H1 (cell line): ENCODE results near the gene MYDGF. TPM values are rescaled to one million over a fixed set of nuclear protein-coding genes. Genes with fewer than 3 reads are reported as not detected.

Source experiments
- CTCF ChIA-PET: fragments of 300-600 bp; sonication (Branson Sonifier 250); formaldehyde crosslinking; loops from one replicate; lab custom pipeline; 2021; ENCODE audit not compliant: partially characterized antibody; lab: Charles Lee
- POLR2A ChIA-PET: fragments of 300-600 bp; sonication (Branson Sonifier 250); formaldehyde crosslinking; loops from one replicate; lab custom pipeline; 2021; ENCODE audit warnings: inconsistent platforms; ENCODE audit not compliant: partially characterized antibody; lab: Charles Lee
- DNase-seq, 2 experiments: peaks; one replicate each; pipeline versions ENCODE4 v3.0.0 to v3.0.0-alpha.2; 2010 to 2022; ENCODE audit warnings: low spot score in 2 of 2, low read depth in 1 of 2, mixed read lengths in 1 of 2
- FAIRE-seq: peaks from 2 replicates; lab custom pipeline; 2011; peaks lifted over from hg19 to GRCh38; lab: Jason Lieb, UNC
- H2AFZ ChIP-seq: 2 replicates; pipeline ENCODE4 v1.8.1; 2012; ENCODE audit warnings: low read length, inconsistent platforms
- H2AK5ac ChIP-seq: 2 replicates; pipeline ENCODE4 v1.6.1; 2013; ENCODE audit warnings: low read depth, low read length
- H2BK120ac ChIP-seq: replicated peaks from 2 replicates; pipeline ENCODE3; 2013; ENCODE audit warnings: low read depth, low read length, inconsistent platforms
- H2BK12ac ChIP-seq: 2 replicates; pipeline ENCODE4 v1.6.1; 2013; ENCODE audit warnings: low read depth, low read length
- H2BK15ac ChIP-seq: 2 replicates; pipeline ENCODE4 v1.6.1; 2013; ENCODE audit warnings: low read length
- H2BK20ac ChIP-seq: 2 replicates; pipeline ENCODE4 v1.6.1; 2013; ENCODE audit warnings: low read length
- H2BK5ac ChIP-seq: 2 replicates; pipeline ENCODE4 v1.6.1; 2013; ENCODE audit warnings: low read depth, low read length
- H3K14ac ChIP-seq: 2 replicates; pipeline ENCODE4 v1.6.1; 2013; ENCODE audit warnings: inconsistent platforms; ENCODE audit not compliant: insufficient read length
- H3K18ac ChIP-seq: 2 replicates; pipeline ENCODE4 v1.6.1; 2013; ENCODE audit warnings: low read length; ENCODE audit errors: extremely low read depth
- H3K23ac ChIP-seq: 2 replicates; pipeline ENCODE4 v1.6.1; 2013; ENCODE audit warnings: inconsistent platforms; ENCODE audit not compliant: insufficient read length
- H3K23me2 ChIP-seq: 2 replicates; pipeline ENCODE4 v1.6.1; 2013; ENCODE audit warnings: low read depth, low read length
- H3K27ac ChIP-seq: 2 replicates; pipeline ENCODE4 v1.6.1; 2011; ENCODE audit warnings: low read depth, low read length, inconsistent platforms
- H3K27me3 ChIP-seq, 4 experiments: replicated peaks in 1 of 4; 1 replicate in 1 of 4; 2 replicates in 3 of 4; pipeline versions ENCODE4 v1.6.1 to v1.8.1; 2011 to 2013; ENCODE audit warnings: low read length in 3 of 4, mild to moderate bottlenecking in 3 of 4, inconsistent platforms in 2 of 4, mixed read lengths in 2 of 4, moderate library complexity in 1 of 4; ENCODE audit not compliant: control insufficient read depth in 3 of 4, insufficient read depth in 3 of 4; ENCODE audit errors: extremely low read depth in 1 of 4
- H3K36me3 ChIP-seq, 4 experiments: 2 replicates each; pipeline versions ENCODE4 v1.6.1 to v1.8.1; 2011 to 2013; ENCODE audit warnings: mild to moderate bottlenecking in 4 of 4, low read length in 3 of 4, moderate library complexity in 2 of 4, control low read depth in 1 of 4, inconsistent platforms in 1 of 4; ENCODE audit not compliant: insufficient read depth in 4 of 4, control insufficient read depth in 2 of 4
- H3K4ac ChIP-seq: replicated peaks from 2 replicates; pipeline ENCODE3; 2013; ENCODE audit warnings: low read length, low read depth, mixed read lengths, inconsistent platforms; ENCODE audit not compliant: insufficient read length
- H3K4me1 ChIP-seq, 4 experiments: replicated peaks in 1 of 4; 1 replicate in 1 of 4; 2 replicates in 3 of 4; pipeline versions ENCODE4 v1.6.1 to v1.8.1; 2011 to 2013; ENCODE audit warnings: low read length in 3 of 4, inconsistent platforms in 2 of 4, mixed read lengths in 1 of 4; ENCODE audit not compliant: insufficient read depth in 4 of 4, control insufficient read depth in 3 of 4
- H3K4me2 ChIP-seq, 2 experiments: 2 replicates each; pipeline versions ENCODE4 v1.6.1 to v1.8.1; 2011 to 2013; ENCODE audit warnings: low read depth in 2 of 2, low read length in 2 of 2, control low read depth in 1 of 2, inconsistent platforms in 1 of 2, mild to moderate bottlenecking in 1 of 2; ENCODE audit not compliant: insufficient read depth in 1 of 2
- H3K4me3 ChIP-seq, 4 experiments: fragments of 200-600, 300-600 bp in 1 of 4; sonication (generic), shearing (Covaris generic), sonication (Bioruptor Twin) in 1 of 4; 2 replicates each; pipeline versions ENCODE4 v1.5.1 to v1.8.1; 2011 to 2016; ENCODE audit warnings: low read length in 4 of 4, low read depth in 3 of 4, control low read depth in 2 of 4, inconsistent platforms in 2 of 4, mild to moderate bottlenecking in 2 of 4, mixed read lengths in 1 of 4, moderate library complexity in 1 of 4; ENCODE audit not compliant: insufficient read depth in 2 of 4; ENCODE audit errors: extremely low read depth in 1 of 4
- H3K56ac ChIP-seq: replicated peaks from 2 replicates; pipeline ENCODE3; 2013; ENCODE audit warnings: low read depth, mild to moderate bottlenecking, mixed read lengths, low read length, inconsistent platforms; ENCODE audit not compliant: insufficient read length
- H3K79me1 ChIP-seq: 2 replicates; pipeline ENCODE4 v1.6.1; 2013; ENCODE audit warnings: low read depth, low read length, control low read depth
- H3K79me2 ChIP-seq, 2 experiments: 2 replicates each; pipeline versions ENCODE4 v1.6.1 to v1.8.1; 2012 to 2013; ENCODE audit warnings: low read length in 2 of 2, mild to moderate bottlenecking in 2 of 2, inconsistent platforms in 1 of 2; ENCODE audit not compliant: insufficient read depth in 2 of 2, control insufficient read depth in 1 of 2
- H3K9ac ChIP-seq, 4 experiments: replicated peaks in 1 of 4; 1 replicate in 1 of 4; 2 replicates in 3 of 4; pipeline versions ENCODE4 v1.6.1 to v1.8.1; 2011 to 2013; ENCODE audit warnings: low read depth in 3 of 4, low read length in 3 of 4, control low read depth in 2 of 4, mild to moderate bottlenecking in 2 of 4, moderate library complexity in 2 of 4, inconsistent platforms in 1 of 4; ENCODE audit errors: extremely low read depth in 1 of 4
- H3K9me3 ChIP-seq, 2 experiments: 2 replicates each; pipeline versions ENCODE4 v1.6.1 to v1.8.1; 2012 to 2013; ENCODE audit warnings: mild to moderate bottlenecking in 2 of 2, moderate library complexity in 2 of 2, control low read depth in 1 of 2, inconsistent platforms in 1 of 2, low read depth in 1 of 2, low read length in 1 of 2, mixed read lengths in 1 of 2; ENCODE audit not compliant: insufficient read depth in 2 of 2
- H4K20me1 ChIP-seq, 2 experiments: replicated peaks in 1 of 2; 2 replicates each; pipeline versions ENCODE3 to v1.8.1; 2011 to 2013; ENCODE audit warnings: inconsistent platforms in 2 of 2, low read length in 2 of 2, mild to moderate bottlenecking in 1 of 2; ENCODE audit not compliant: insufficient read depth in 2 of 2, control insufficient read depth in 1 of 2
- H4K5ac ChIP-seq: 2 replicates; pipeline ENCODE4 v1.6.1; 2013; ENCODE audit warnings: low read length, low read depth, mixed read lengths, inconsistent platforms; ENCODE audit not compliant: insufficient read length
- H4K8ac ChIP-seq: 2 replicates; pipeline ENCODE4 v1.8.0; 2013; ENCODE audit warnings: mild to moderate bottlenecking, moderate library complexity, low read length, inconsistent platforms; ENCODE audit not compliant: insufficient read depth; ENCODE audit errors: extremely low read depth
- H4K91ac ChIP-seq: replicated peaks from 2 replicates; pipeline ENCODE3; 2013; ENCODE audit warnings: low read length, mixed read lengths, inconsistent platforms; ENCODE audit not compliant: insufficient read length
- RFX5 ChIP-seq: IDR thresholded peaks from 2 replicates; pipeline ENCODE4 v1.6.1; 2011; ENCODE audit warnings: low read depth, low read length, improper control_type of control experiment, borderline replicate concordance
- SIX5 ChIP-seq: IDR thresholded peaks from 2 replicates; pipeline ENCODE4 v1.6.1; 2011; ENCODE audit warnings: mild to moderate bottlenecking, low read depth, low read length
- SP1 ChIP-seq: IDR thresholded peaks from 2 replicates; pipeline ENCODE4 v1.6.1; 2011; ENCODE audit warnings: low read depth, low read length
- WGBS, 2 experiments: shearing (Covaris generic) in 1 of 2; methylation state at CpG; one replicate each; pipeline versions ENCODE4 v1.1.6 to v1.1.7; 2013 to 2015; ENCODE audit warnings: low lambda C conversion rate in 2 of 2, mixed read lengths in 2 of 2, inconsistent platforms in 1 of 2, low coverage in 1 of 2, missing lambda C conversion rate in 1 of 2; ENCODE audit not compliant: insufficient replicate concordance in 2 of 2, insufficient coverage in 1 of 2, insufficient read length in 1 of 2; ENCODE audit errors: extremely low coverage in 1 of 2, missing lambda C conversion rate in 1 of 2; 5-methylcytosine and 5-hydroxymethylcytosine counted together
- polyA plus RNA-seq, 7 experiments: library from polyadenylated mRNA; depleted of rRNA in 3 of 7; stranded (reverse) in 5 of 7; unstranded in 2 of 7; fragments of >200 nt in 5 of 7; fragments of 200-250 nt in 2 of 7; gene quantifications; 1 replicate in 5 of 7; 2 replicates in 1 of 7; 4 replicates in 1 of 7; pipeline versions ENCODE4 v1.2.1 to v1.2.3, GENCODE V29; 2011 to 2013; ENCODE audit warnings: missing spikeins in 2 of 7, mixed read lengths in 2 of 7
- total RNA-seq: library from RNA; stranded (reverse); fragmentation: NEBNext Ultra II Directional; extraction: Animal tissue kit (Norgen Biotek cat#: 25700); gene quantifications from 2 replicates; pipeline ENCODE4 v1.2.1, GENCODE V29; 2021
- TF ChIP-seq, protein P1 (sequence below): IDR thresholded peaks from 2 replicates; pipeline ENCODE4 v1.6.1; 2011; ENCODE audit warnings: low read length, improper control_type of control experiment

Gene MYDGF
- total and polyA plus RNA-seq, 2 of the 8 experiments (the other 6 are each of a cell fraction or from before 2014, with no cell fraction given) = 40.6 to 51.1 TPM

DNA sequence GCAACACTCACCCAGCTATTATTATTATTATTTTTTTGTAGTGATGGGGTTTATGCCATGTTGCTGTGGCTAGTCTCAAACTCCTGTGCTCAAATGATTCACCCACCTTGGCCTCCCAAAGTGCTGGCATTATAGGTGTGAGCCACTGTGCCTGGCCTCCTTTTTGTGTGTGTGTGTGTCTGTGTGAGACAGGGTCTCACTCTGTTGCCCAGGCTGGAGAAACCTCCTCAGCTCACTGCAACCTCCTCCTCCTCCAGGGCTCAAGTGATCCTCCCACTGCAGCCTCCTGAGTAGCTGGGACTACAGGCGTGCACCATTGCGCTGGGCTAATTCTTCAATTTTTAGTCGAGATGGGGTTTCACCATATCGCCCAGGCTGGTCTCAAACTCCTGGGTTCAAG lies 3.6 kb upstream of the MYDGF start:
- CTCF ChIA-PET = interaction anchor here (0.6 to 1.6 kb wide), 3 partner anchors 37 to 275 kb away, joined by 3 to 6 read pairs (median 6); no protein-coding TSS in a partner anchor
- H3K14ac ChIP-seq = no peak overlapping the region
- WGBS, 2 experiments = 98% methylated on average over 4 of the region's 4 CpGs; no CpG with 5 or more reads in 1 of the 2 experiments

More for the DNA sequence above, 3.6 kb upstream of the MYDGF start:
- Histone ChIP-seq H3K4me1 (peaks cover 0 to 9% (median 6%) of the 10 kb centered on the region in 4 experiments; a peak in 6 of 7 replicates), H3K27ac (no peak overlapping the region), H2BK5ac (no peak overlapping the region), H2AK5ac (no peak overlapping the region), H3K36me3 (peaks cover 0 to 2% (median 1%) of the 10 kb centered on the region in 4 experiments; a peak in 3 of 8 replicates), H3K23ac (no peak overlapping the region), H3K4me3 (no peak overlapping the region), H3K4me2 (no peak overlapping the region), H2AFZ (no peak overlapping the region), H3K56ac (no peak overlapping the region), H3K27me3 (no peaks in the 10 kb centered on the region; a peak in 1 of 7 replicates), H4K91ac (no peak overlapping the region), H3K18ac (no peak overlapping the region), H3K79me1 (no peaks in the 10 kb centered on the region), H2BK15ac (no peak overlapping the region), H4K20me1 (peaks cover 0 to 1% of the 10 kb centered on the region in 2 experiments), H3K79me2 (no peaks in the 10 kb centered on the region; a peak in 1 of 4 replicates), H3K4ac (no peak overlapping the region), H3K23me2 (0 out of 2 replicates have a peak, but pooled peaks cover 2% of the 10 kb centered on the region), H3K9ac (no peak overlapping the region), H2BK120ac (no peak overlapping the region), H3K9me3 (no peaks in the 10 kb centered on the region), H4K5ac (no peak overlapping the region), H2BK20ac (no peak overlapping the region), H4K8ac (no peak overlapping the region), H2BK12ac (no peak overlapping the region)
- DNase-seq (no peak), FAIRE-seq (no peak)
- TF ChIP-seq SP1 (no peak), RFX5 (no peak), SIX5 (no peak)
- TF ChIP-seq, protein P1, sequence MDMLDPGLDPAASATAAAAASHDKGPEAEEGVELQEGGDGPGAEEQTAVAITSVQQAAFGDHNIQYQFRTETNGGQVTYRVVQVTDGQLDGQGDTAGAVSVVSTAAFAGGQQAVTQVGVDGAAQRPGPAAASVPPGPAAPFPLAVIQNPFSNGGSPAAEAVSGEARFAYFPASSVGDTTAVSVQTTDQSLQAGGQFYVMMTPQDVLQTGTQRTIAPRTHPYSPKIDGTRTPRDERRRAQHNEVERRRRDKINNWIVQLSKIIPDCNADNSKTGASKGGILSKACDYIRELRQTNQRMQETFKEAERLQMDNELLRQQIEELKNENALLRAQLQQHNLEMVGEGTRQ = no peak
- POLR2A ChIA-PET = interaction anchor here (0.5 to 0.6 kb wide), 2 partner anchors 19 to 697 kb away, joined by 3 read pairs; no protein-coding TSS in a partner anchor
